Neural progenitor cell (in vitro differentiated cells): ENCODE results near the gene GCK.

Experiments
- CTCF ChIP-seq: fragments of 200-600 bp; sonication (generic); IDR thresholded peaks from 2 replicates; pipeline ENCODE4 v1.5.1; 2017; ENCODE audit warnings: antibody characterized with exemption, mild to moderate bottlenecking
- EZH2 ChIP-seq: fragments of 200-600 bp; sonication (generic); IDR thresholded peaks from 2 replicates; pipeline ENCODE4 v1.6.1; 2017; ENCODE audit warnings: antibody characterized with exemption, mild to moderate bottlenecking, moderate library complexity
- EZH2phosphoT487 ChIP-seq: fragments of 200-600 bp; sonication (generic); IDR thresholded peaks from 2 replicates; pipeline ENCODE4 v1.6.1; 2017; ENCODE audit warnings: antibody characterized with exemption

- no peak for TF ChIP-seq CTCF
- TF ChIP-seq EZH2 = no peak
- TF ChIP-seq EZH2phosphoT487 = no peak
Measured at GRCh38 chr7:44161371-44161770, 27.9 kb downstream of the GCK start.
